GM18505 (cell line): ENCODE data around the gene LTA.

Experiments
- ATAC-seq: cut with Tn5 transposase; IDR thresholded peaks from one replicate; pipeline ENCODE4 v1.9.1; 2021; ENCODE audit not compliant: unreplicated experiment
- POLR2A ChIP-seq: IDR thresholded peaks from 4 replicates; pipeline ENCODE4 v1.6.1; 2011; ENCODE audit warnings: borderline replicate concordance; ENCODE audit not compliant: insufficient read depth, insufficient read length; ENCODE audit errors: extremely low read depth

LTA gene, protein sequence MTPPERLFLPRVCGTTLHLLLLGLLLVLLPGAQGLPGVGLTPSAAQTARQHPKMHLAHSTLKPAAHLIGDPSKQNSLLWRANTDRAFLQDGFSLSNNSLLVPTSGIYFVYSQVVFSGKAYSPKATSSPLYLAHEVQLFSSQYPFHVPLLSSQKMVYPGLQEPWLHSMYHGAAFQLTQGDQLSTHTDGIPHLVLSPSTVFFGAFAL

DNA sequence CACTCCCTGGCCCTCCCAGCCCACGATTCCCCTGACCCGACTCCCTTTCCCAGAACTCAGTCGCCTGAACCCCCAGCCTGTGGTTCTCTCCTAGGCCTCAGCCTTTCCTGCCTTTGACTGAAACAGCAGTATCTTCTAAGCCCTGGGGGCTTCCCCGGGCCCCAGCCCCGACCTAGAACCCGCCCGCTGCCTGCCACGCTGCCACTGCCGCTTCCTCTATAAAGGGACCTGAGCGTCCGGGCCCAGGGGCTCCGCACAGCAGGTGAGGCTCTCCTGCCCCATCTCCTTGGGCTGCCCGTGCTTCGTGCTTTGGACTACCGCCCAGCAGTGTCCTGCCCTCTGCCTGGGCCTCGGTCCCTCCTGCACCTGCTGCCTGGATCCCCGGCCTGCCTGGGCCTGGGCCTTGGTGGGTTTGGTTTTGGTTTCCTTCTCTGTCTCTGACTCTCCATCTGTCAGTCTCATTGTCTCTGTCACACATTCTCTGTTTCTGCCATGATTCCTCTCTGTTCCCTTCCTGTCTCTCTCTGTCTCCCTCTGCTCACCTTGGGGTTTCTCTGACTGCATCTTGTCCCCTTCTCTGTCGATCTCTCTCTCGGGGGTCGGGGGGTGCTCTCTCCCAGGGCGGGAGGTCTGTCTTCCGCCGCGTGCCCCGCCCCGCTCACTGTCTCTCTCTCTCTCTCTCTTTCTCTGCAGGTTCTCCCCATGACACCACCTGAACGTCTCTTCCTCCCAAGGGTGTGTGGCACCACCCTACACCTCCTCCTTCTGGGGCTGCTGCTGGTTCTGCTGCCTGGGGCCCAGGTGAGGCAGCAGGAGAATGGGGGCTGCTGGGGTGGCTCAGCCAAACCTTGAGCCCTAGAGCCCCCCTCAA lies at the start of gene LTA:
TSS of gene LTA (plus strand) at position 249 of the 871 bp plus-strand sequence. CDS start at position 703, 454 bp downstream.
- TF ChIP-seq POLR2A: peak; percentile 90
- ATAC-seq: no peak

DNA sequence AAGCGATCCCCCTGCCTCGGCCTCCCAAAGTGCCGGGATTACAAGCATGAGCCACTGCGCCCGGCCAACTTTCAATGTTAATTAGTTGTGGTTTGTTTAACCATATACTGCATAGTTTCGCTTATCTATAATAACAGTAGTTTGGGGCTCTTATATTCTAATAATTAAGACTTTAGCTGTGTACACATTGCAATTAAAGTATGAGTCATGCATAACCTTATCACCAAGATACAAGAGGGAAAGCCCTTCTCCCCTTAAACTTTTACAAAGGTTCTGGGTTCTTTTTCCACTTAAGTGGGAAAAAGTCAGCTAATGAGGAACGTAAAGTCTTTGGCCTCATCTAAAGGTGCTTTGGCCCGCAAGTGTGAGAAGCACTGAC lies 46.5 kb upstream of the LTA start:
- ATAC-seq: no peak
- no peak for TF ChIP-seq POLR2A

DNA sequence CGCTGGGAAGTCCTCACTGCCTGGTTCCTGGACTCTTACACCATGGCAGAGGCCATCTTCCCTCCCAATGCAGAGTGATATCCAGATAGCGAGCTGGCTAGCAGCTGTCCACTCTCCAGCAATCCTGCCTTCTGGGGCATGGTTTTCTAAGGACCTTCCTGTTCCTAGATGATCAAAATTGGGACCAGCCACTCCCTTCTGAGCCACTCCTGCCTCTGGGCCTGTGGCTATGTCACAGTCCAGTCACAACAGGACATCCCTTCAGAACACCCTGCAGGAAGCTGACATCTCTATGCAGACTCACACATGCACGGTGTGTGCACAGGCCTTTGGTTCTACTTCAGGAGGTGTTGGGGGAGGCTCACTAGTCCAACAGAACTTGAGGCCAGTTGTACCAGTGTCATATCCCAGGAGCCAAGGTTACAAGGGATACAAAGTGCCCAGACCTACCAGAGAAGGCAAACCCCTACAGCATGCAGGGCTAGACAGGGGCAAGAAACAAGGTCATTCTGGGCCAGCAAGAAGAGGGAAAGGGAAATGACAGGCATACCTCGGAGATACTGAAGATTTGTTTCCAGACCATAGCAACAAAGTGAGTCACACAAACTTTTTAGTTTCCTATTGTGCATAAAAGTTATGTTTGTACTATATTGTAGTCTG lies 46.0 kb upstream of the LTA start:
- TF ChIP-seq POLR2A: no peak
- ATAC-seq: no peak

DNA sequence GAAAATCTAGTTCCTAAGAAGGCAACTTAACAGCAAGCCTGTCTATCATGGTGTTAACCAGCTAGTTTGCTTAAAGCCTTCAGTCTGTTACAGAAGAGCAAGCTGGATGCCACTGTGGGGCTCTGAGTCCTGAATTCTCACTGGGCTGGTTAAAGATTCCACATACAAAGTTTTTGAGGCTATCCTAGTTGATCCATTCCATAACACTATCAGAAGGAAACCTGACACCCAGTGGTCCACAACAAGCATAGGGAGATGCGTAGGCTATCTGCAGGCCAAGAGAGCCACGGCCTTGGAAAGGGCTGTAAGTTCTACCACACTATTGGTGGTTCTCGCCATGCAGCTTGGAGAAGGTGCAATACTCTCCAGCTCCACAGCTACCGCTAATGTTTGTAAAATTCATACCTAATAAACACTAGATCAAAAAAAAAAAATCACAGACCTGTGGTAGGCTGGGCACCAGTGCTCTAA lies 43.7 kb upstream of the LTA start:
- TF ChIP-seq POLR2A: no peak
- no peak for ATAC-seq

DNA sequence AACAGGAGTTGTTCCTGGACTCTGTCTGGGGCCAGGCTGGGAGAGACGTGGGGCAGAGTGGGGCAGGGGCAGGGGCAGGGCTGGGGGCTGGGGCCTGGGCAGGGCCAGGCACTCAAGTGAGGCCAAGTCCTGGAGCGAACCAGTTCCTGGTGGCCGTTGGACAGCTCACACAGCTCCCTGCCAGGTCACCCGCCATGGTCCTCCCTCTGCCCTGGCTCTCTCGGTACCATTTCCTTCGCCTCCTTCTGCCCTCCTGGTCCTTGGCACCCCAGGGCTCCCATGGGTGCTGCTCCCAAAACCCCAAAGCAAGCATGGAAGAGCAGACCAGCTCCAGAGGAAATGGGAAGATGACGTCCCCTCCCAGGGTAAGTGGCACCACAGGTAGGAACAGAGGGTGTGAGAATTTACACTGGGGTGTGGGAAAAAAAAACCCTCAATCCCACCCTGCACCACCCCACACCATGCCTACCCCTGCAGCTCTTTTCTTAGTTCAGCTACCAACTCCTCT lies 43.2 kb upstream of the LTA start, which contains the start of gene MCCD1:
TSS of gene MCCD1 (plus strand) at position 142 of the 508 bp plus-strand sequence. CDS start at position 195, 53 bp downstream.
- no peak for ATAC-seq
- no peak for TF ChIP-seq POLR2A

DNA sequence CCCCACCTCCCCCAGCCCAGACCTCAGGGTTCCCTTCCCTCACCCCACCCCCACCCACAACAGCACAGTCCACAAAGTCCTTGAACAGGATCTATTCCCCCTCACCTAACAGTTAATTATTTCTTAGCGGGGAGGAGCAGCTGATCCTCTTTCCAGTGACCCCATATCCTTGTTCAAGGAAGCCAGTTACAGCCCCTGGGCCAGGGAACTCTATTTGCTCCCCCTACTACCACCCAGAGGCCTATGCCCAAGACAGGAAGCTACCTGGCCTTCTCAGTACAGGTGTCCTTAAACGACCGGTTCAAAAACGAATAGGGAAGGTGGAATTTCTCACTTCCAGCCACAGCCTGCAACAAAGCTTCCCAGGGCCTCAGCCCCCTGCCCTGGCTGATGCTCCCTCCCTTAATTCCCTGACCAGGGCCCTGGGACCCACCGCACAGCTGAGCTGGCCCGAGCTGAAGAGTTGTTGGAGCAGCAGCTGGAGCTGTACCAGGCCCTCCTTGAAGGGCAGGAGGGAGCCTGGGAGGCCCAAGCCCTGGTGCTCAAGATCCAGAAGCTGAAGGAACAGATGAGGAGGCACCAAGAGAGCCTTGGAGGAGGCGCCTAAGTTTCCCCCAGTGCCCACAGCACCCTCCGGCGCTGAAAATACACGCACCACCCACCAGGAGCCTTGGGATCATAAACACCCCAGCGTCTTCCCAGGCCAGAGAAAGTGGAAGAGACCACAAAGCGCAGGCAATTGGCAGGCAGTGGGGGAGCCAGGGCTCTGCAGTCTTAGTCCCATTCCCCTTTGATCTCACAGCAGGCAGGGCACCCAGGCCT lies 42.5 kb upstream of the LTA start:
- TF ChIP-seq POLR2A: peak; percentile 35
- no peak for ATAC-seq

DNA sequence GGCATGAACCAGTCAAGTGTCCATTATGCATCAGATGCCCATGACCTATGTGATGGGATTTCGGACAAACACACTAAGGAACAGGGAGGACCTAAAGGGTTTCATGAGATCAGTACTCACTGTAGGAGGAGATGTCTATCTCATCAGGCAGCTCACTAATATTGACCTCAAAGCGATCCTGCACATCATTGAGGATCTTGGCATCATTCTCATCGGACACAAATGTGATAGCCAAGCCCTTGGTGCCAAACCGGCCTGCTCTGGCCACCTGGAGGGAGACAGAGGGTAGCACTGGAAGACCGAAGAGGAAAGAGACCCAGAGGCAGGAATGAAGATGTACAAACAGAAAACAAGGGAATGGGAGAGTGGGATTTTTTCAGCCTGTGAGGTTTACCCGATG lies 41.4 kb upstream of the LTA start:
- ATAC-seq: no peak

DNA sequence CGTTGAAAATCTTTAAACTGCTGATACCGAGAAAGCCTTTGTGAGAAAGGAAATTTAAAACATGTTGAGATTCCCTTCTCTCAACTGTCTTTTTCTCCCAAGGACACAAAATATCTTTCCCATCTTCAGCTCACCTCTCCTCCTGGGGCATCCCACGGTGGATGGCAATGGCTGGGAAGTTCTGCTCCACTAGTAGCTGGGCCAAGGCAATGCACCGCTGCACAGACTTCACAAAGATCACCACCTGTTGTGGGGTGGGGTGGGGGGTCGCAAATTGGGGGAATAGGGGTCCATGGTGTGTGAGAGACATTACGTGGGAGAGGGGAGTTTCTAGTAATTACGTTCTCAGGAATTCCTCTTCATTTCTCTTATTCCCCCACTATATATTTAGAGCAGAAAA lies 40.9 kb upstream of the LTA start:
- no peak for TF ChIP-seq POLR2A
- ATAC-seq: no peak

More for the DNA sequence above, 41.4 kb upstream of the LTA start:
- TF ChIP-seq POLR2A: no peak

DNA sequence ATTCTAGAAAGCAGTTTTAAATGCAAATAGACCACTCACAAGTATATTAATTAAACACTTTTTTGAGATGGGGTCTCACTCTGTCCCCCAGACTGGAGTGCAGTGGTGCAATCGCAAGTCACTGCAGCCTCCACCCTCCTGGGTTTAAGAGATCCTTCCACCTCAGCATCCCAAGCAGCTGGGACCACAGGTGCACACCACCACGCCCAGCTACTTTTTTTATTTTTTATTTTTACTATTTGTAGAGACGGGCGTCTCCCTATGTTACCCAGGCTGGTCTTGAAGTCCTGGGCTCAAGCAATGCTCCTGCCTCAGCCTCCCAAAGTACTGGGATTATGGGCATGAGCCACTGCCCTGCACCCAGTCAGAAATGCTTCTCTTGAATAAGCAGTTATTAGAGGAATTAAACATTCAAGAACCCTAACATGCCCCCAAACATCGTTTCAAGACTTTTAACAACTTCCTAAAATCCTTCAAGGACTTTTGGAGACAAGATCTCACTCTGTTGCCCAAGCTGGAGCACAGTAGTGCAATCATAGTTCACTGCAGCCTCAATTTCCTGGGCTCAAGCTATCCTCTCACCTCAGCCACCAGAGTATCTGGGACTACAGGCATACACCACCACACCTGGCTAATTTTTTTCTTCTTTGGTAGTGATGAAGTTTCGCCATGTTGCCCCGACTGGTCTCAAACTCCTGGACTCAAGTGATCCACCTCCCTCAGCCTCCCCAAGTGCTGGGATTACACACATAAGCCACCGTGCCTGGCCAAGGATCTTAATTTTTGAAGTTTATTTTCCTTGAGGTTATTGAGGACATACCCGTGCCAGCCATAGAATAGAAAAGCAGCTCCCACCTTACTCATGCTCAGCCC lies 40.1 kb upstream of the LTA start:
- ATAC-seq: no peak
- peak; percentile 22 for TF ChIP-seq POLR2A

DNA sequence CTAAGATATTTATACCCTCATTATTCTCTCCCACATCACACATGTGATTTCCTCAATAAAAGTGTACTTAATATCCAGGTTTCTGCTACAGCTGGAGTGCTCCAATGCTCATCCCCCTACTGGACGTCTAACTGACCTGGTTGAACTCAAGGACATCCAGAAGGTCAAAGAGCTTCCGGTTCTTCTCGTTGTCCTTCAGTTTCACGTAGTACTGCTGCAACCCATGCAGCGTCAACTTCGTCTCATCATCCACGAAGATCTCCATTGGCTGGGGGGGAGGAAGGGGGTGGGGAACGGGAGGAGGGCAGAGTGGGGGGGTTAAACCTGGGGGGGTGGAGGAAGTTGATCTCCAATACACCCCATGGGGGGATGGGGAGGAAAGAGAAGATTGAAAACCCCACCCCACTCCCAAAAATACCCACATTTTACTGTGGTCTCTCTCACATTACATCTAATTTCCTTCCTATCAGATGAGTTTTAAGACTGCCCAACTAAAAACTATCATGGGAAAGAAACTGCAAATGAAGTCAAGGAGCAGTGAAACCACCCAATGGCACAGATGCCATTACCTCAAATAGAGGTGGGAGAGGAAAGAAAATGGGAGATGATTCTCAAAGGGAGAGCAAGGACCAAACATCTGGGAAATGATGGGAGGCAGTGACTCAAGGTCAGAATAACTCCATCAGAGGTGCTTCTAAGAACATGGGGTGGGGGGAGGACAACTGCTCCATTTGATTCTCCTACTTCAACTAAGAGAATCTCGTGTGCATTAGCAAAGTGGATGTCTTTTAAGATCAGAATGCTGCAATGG lies 39.2 kb upstream of the LTA start:
- TF ChIP-seq POLR2A: no peak
- ATAC-seq: no peak

DNA sequence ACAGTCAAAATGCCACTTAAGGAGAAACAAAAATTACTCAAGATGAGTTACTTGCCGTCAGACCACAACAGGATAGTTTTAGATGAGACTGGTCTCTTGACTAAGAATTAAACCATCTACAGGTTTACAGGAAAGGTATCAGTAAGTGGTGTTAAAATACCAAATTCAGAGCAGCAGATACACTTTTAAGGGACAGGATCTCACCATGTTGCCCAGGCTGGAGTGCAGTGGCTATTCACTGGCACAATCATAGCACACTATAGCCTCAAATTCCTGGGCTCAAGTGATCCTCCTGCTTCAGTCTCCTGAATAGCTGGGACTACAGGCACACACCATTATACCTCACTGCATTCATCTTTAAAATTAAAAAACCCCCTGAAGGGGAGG lies 38.6 kb upstream of the LTA start:
- no peak for ATAC-seq
- no peak for TF ChIP-seq POLR2A
